A673 (cell line): Measurements from ENCODE around the gene LRP6.

Experiments used
- CTCF ChIP-seq: fragments of 300-800, 200-600 bp; sonication (generic); conservative IDR thresholded peaks from 2 replicates; pipeline ENCODE4 v1.5.1; 2017; ENCODE audit warnings: low read depth, mild to moderate bottlenecking, antibody characterized with exemption, low read length, moderate library complexity, mixed read lengths
- EZH2 ChIP-seq: fragments of 200-600 bp; sonication (generic); IDR thresholded peaks from 2 replicates; pipeline ENCODE4 v1.6.1; 2017; ENCODE audit warnings: borderline replicate concordance, low read depth, mild to moderate bottlenecking, mixed read lengths, antibody characterized with exemption, low read length; ENCODE audit not compliant: poor library complexity, severe bottlenecking

- TF ChIP-seq CTCF (no peak), EZH2 (no peak)
Observed at GRCh38 chr12:12116677-12117076, 150.2 kb downstream of the LRP6 start.
